Progenitor cell of endocrine pancreas (in vitro differentiated cells): ENCODE data around the gene ZNF608. TPM values are rescaled to one million over a fixed set of nuclear protein-coding genes. Genes with fewer than 3 reads are reported as not detected.
A peak's percentile ranks its signal among the peaks of the same experiment; 100 is the strongest.

Source experiments
- DNase-seq: peaks from one replicate; pipeline ENCODE4 v3.0.0; 2021; ENCODE audit warnings: low spot score; ENCODE audit not compliant: unreplicated experiment
- H3K27ac Mint-ChIP-seq: 2 replicates; pipeline ENCODE4 v1.8.0; 2021; ENCODE audit warnings: mild to moderate bottlenecking, moderate library complexity, mixed read lengths
- H3K27me3 Mint-ChIP-seq: 2 replicates; pipeline ENCODE4 v1.8.0; 2021; ENCODE audit warnings: mixed read lengths
- H3K36me3 Mint-ChIP-seq: 2 replicates; pipeline ENCODE4 v1.8.0; 2022; ENCODE audit warnings: mixed read lengths; ENCODE audit not compliant: insufficient read depth
- H3K4me1 Mint-ChIP-seq: 2 replicates; pipeline ENCODE4 v1.8.0; 2021; ENCODE audit warnings: low read depth, mixed read lengths
- H3K4me3 Mint-ChIP-seq: 2 replicates; pipeline ENCODE4 v1.8.0; 2021; ENCODE audit warnings: low read depth, mild to moderate bottlenecking, moderate library complexity, mixed read lengths
- H3K9me3 Mint-ChIP-seq: 2 replicates; pipeline ENCODE4 v1.8.0; 2021; ENCODE audit warnings: low read depth, mixed read lengths
- total RNA-seq: library from RNA; stranded (reverse); gene quantifications from 2 replicates; pipeline ENCODE4 v1.2.1, GENCODE V29; 2021
- TF ChIP-seq, protein P1 (sequence below): fragments of 200-600 bp; sonication (generic); IDR thresholded peaks from one replicate; pipeline ENCODE4 v1.5.0; 2021; ENCODE audit warnings: antibody characterized with exemption, mild to moderate bottlenecking; ENCODE audit not compliant: unreplicated experiment

Gene ZNF608
- total RNA-seq, 1 donor from 2014 or later: 148 TPM

- peaks cover 20% of the 10 kb centered on the region for H3K4me1 Mint-ChIP-seq
- H3K36me3 Mint-ChIP-seq: no peaks in the 10 kb centered on the region
- H3K9me3 Mint-ChIP-seq: no peaks in the 10 kb centered on the region
- no peaks in the 10 kb centered on the region for H3K27me3 Mint-ChIP-seq
- H3K27ac Mint-ChIP-seq: no peak overlapping the region
- no peak overlapping the region for H3K4me3 Mint-ChIP-seq
- no peak for DNase-seq
- TF ChIP-seq, protein P1, sequence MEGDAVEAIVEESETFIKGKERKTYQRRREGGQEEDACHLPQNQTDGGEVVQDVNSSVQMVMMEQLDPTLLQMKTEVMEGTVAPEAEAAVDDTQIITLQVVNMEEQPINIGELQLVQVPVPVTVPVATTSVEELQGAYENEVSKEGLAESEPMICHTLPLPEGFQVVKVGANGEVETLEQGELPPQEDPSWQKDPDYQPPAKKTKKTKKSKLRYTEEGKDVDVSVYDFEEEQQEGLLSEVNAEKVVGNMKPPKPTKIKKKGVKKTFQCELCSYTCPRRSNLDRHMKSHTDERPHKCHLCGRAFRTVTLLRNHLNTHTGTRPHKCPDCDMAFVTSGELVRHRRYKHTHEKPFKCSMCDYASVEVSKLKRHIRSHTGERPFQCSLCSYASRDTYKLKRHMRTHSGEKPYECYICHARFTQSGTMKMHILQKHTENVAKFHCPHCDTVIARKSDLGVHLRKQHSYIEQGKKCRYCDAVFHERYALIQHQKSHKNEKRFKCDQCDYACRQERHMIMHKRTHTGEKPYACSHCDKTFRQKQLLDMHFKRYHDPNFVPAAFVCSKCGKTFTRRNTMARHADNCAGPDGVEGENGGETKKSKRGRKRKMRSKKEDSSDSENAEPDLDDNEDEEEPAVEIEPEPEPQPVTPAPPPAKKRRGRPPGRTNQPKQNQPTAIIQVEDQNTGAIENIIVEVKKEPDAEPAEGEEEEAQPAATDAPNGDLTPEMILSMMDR: no peak
Measured at GRCh38 chr5:124747791-124748686, 1.6 kb upstream of the ZNF608 start.

- H3K9me3 Mint-ChIP-seq: no peaks in the 10 kb centered on the region
- no peak overlapping the region for H3K27ac Mint-ChIP-seq
- H3K36me3 Mint-ChIP-seq: no peaks in the 10 kb centered on the region
- peaks cover 20% of the 10 kb centered on the region for H3K4me1 Mint-ChIP-seq
- H3K27me3 Mint-ChIP-seq: no peaks in the 10 kb centered on the region
- TF ChIP-seq, protein P1: no peak
- no peak overlapping the region for H3K4me3 Mint-ChIP-seq
- peak; percentile 49 for DNase-seq
Measured at GRCh38 chr5:124746916-124747790, 714 bp upstream of the ZNF608 start.

DNA sequence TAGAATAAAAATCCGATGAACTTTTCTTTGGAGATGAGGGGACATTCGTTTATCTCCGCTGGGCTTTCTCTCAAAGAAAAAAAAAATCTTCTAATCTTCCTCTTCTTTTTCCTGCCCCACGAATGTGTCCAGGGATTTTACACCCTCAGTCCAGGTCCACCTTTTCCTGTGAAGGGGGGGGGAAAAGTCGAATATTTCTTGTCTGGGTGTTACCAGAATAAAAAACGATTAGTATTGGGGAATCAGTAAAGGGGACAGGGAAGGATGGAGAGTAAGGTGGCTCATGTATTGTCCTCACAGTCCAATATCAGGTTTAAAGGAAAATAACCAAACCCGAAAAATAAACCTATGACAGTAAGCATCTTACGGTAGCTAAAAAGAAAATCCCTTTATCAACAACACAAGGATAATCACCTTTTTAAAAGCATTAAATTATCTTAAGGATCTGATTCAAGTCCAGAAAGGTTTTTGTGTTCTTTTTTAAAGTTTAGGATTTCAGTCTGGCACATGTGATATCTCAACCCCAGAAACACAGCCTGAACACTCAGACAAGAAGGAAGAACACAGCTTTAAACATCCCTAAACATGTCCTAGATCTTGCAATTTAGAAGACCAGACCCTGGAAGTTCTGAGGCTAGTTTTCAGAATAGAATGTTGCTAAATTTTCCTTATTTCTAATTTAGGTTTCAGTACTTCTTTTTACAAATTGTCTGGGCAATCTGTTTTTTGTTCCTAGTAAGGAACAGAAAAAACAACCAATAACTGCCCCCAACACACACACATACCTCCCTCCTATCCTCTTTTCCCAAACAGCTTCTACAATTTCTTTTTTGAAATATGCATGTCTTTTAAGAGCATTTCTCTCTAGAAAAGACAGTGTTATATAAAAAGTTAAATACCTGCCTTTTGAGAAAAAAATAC, 1.2 kb downstream of the ZNF608 start:
- H3K9me3 Mint-ChIP-seq: no peaks in the 10 kb centered on the region
- H3K27ac Mint-ChIP-seq: no peak overlapping the region
- H3K36me3 Mint-ChIP-seq: peaks cover 3% of the 10 kb centered on the region
- peaks cover 18% of the 10 kb centered on the region for H3K4me1 Mint-ChIP-seq
- DNase-seq: no peak
- no peak overlapping the region for H3K4me3 Mint-ChIP-seq
- no peaks in the 10 kb centered on the region for H3K27me3 Mint-ChIP-seq
- TF ChIP-seq, protein P1: no peak

- TF ChIP-seq, protein P1: peak; percentile 14
- Mint-ChIP-seq H3K27ac (no peak overlapping the region), H3K27me3 (no peaks in the 10 kb centered on the region), H3K4me3 (no peak overlapping the region), H3K36me3 (peaks cover 3% of the 10 kb centered on the region), H3K4me1 (peaks cover 24% of the 10 kb centered on the region), H3K9me3 (no peaks in the 10 kb centered on the region)
- no peak for DNase-seq
Measured at GRCh38 chr5:124744170-124744971, 2.1 kb downstream of the ZNF608 start.
